GM12864 (cell line): ENCODE measurements around the gene SAPCD2.
A peak's percentile ranks its signal among the peaks of the same experiment; 100 is the strongest.

Experiments used
- DNase-seq: peaks from one replicate; pipeline ENCODE4 v3.0.0-alpha.2; 2011; ENCODE audit warnings: low read depth
- H3K4me3 ChIP-seq: 2 replicates; pipeline ENCODE4 v1.5.1; 2011; ENCODE audit warnings: mild to moderate bottlenecking, low read depth, low read length, control low read depth
- TF ChIP-seq, protein P1 (sequence below): IDR thresholded peaks from 2 replicates; pipeline ENCODE4 v1.5.1; 2011; ENCODE audit warnings: low read depth, mild to moderate bottlenecking, moderate library complexity, low read length, control low read depth, inconsistent platforms; ENCODE audit errors: missing control alignments

SAPCD2 gene

DNA sequence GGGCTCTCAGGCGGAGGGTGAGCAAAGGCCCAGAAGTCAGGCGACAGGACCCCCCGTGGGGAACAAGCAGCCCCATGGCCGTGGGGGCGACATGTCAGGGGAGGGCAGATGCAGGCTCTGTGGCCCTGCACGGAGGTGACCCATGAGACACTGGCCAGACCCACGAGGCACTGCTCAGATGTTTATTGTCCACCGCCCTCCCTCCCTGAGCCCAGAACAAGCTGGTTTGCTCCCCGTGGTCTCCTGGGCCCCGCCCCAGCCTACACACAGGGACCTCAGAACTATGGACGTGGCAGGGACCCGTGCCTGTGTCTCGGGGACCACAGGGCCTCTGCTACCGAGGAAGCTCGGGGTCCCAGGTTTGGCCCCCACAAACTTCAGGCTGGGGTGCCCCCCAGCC, 40.4 kb downstream of the SAPCD2 start:
- no peak for DNase-seq
- TF ChIP-seq, protein P1, sequence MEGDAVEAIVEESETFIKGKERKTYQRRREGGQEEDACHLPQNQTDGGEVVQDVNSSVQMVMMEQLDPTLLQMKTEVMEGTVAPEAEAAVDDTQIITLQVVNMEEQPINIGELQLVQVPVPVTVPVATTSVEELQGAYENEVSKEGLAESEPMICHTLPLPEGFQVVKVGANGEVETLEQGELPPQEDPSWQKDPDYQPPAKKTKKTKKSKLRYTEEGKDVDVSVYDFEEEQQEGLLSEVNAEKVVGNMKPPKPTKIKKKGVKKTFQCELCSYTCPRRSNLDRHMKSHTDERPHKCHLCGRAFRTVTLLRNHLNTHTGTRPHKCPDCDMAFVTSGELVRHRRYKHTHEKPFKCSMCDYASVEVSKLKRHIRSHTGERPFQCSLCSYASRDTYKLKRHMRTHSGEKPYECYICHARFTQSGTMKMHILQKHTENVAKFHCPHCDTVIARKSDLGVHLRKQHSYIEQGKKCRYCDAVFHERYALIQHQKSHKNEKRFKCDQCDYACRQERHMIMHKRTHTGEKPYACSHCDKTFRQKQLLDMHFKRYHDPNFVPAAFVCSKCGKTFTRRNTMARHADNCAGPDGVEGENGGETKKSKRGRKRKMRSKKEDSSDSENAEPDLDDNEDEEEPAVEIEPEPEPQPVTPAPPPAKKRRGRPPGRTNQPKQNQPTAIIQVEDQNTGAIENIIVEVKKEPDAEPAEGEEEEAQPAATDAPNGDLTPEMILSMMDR = no peak
- no peak overlapping the region for H3K4me3 ChIP-seq

DNA sequence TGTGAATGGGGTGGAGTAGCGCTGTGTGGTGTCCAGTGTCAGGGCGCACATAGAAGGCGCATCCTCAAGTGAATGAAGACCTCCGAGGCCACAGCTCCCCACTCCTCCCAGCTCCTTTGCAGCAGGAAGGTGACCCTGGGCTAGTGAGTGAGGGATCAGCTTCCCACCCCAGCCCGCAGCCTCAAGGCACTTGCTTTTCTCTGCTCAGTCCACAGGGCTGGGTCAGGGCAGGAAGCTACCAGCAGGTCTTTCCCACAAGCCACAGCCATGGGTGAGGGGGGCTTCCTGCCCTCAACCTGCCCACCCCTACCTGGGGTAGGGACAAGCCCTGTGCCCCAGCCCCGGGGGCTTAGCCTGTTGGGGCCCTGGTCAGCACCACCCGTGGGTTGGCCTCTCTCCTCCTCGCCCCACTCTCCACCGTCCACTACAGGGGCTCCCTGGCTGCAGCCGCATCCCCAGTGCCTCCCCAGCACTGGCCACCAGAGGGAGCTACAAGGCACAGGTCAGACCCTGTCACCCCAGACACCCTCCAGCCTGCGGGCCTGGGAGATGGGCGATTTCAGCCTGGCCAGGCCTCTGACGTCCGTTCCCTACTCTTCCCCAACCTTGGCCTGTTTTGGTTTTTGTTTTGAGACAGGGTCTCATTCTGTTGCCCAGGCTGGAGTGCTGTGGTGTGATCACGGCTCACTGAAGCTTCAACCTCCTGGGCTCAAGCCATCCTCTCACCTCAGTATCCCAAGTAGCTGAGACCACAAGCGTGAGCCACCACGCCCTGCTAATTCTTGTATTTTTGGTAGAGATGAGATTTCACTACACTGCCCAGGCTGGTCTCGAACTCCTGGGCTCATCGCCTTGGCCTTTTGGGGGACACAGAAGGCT, 41.1 kb downstream of the SAPCD2 start:
- no peak overlapping the region for H3K4me3 ChIP-seq
- TF ChIP-seq, protein P1 = peak; percentile 95
- no peak for DNase-seq

DNA sequence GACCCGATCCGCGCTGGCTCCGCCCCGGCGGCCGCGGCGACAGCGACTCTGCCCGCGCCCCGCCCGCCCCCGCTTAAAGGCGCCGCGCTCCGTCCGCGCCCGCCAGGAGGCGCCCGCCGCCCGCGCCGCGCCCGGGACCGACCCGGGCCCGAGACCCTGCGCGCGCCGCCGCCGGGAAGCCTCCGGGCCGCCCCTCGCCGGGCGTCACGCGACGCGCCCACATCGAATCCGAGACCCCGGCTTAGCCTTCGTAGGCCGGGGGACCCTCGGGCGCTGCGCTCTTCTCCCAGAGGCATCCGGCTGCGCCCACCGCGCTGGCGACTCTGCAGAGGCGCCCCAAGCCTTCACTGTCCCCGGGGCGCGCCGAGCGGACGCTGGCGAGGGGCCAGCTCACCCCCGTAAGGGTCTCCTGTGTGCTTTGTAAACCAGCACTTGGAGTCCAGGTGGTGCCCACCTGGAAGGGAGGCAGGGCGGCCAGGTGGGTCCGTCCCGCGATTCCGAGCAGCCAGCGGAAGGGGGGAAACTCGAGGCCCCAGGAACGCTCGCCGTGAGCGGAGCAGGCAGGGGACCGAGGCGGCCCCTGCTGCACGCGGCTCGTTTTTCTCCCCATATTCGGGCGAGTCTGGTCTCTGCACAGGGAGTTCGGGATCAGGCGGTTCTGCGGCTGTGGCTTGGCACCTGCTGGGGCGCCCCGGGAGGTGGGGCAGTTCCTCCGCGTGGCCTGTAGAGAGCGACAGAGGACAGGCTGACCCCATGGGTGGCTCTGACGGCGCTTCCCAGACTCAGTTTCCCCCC, 41.9 kb downstream of the SAPCD2 start:
- peak overlapping the region; percentile 46 for H3K4me3 ChIP-seq
- TF ChIP-seq, protein P1 = peak; percentile 70
- DNase-seq = no peak

DNA sequence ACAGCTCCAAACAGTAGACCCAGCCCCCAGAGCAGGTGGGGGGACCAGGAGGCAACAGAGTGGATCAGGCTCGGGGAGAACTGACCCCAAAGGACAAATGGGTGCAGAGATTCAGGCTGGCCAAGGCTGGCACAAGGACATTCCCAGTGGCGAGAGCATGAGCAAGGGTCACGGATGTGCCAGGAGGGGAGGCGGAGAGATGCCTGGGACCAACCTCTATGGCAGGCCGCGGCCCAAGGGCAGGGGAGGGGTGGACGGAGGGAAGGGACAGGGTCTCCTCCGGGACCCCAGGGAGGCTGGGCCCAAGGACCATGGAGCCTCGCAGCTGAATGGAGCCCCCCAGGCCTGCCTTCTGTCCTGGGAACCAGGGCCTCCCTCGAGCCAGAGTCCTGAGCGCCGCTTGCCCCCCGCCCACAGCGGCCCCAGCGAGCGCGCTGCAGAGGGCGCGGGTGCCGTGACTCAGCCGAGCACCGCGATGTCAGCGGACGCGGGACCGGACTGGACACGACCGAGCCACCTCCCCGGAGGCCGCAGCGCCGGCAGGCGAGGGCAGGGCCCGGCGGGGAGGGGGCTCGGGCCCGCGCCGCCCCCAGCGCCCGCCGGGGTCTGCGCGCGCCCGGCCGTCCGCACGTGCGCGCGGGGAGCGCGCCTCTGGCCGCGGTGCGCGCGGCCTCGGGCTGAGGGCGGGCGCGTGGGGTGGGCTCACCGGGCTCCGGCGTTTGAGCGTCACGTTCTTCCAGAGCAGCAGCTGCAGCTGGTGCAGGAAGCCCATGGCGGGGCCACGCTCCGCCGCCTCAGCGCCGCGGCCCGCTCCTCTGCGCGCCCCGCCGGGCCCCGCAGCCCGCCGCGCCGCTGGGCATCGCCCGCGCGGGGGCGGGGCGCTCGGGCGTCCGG, 42.7 kb downstream of the SAPCD2 start, which contains the start of gene ABCA2:
ABCA2 (minus strand) TSS at position 869 of the 894 bp plus-strand sequence; CDS start at position 772, 97 bp downstream.
- peak within 1 kb of the TSS; percentile 46 for H3K4me3 ChIP-seq
- DNase-seq = no peak
- TF ChIP-seq, protein P1 = no peak

DNA sequence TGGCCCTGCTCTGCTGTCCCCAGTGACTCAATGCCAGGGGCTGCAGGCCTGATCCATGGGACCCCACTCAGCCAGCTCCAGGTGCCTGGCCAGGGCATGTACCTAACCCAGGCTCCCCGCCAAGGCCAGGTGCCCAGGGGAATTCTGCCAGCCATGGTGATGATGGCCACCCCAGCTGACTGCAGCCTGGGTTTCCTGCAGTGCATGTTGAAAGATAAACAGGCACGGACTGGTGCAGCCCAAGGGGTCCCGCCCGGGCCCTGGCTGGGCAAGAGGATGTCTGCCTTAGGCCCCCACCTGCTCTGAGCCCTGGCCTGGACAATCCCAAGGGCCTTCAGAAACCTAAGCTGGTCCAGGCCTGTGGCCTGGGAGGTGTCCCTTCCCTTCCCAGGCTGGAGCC, 43.5 kb downstream of the SAPCD2 start:
- TF ChIP-seq, protein P1 = no peak
- no peak overlapping the region for H3K4me3 ChIP-seq
- DNase-seq = no peak

DNA sequence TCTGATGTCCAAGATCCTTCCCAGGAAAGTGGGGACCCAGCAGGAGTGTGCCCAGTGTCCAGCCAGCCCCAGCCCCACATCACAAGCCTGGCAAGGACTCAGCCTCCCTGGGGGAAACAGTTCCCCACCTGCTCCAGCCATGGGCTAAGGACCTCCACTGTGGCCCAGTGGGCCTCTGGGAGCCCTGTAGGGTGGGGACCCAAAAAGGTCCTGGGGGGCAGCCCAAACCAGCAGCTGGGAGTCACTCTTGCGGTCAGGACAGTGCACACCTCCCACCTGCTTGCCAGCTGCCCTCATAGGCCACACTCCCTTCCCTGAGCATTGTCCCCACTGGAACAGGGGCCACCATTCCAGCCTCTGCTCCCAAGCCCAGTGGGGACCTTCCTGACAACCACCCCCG, 44.0 kb downstream of the SAPCD2 start:
- no peak for DNase-seq
- TF ChIP-seq, protein P1 = no peak
- H3K4me3 ChIP-seq = no peak overlapping the region
